ENCODE results near the gene PTBP3. TPM values are rescaled to one million over a fixed set of nuclear protein-coding genes. Genes with fewer than 3 reads are reported as not detected.
A peak's percentile ranks its signal among the peaks of the same experiment; 100 is the strongest.

Gene PTBP3
- polyA plus RNA-seq, 1 of the 3 experiments (the other 2 are of a cell fraction): 6.1 TPM

GRCh38 chr9:112378328-112379176, 45.1 kb upstream of the PTBP3 start:
- no peak for DNase-seq
- Histone ChIP-seq H3K4me2 (peak overlapping the region; percentile 95), H4K20me1 (ENCODE audit: insufficient read depth) (no peaks in the 10 kb centered on the region), H3K79me2 (ENCODE audit: insufficient read depth) (peaks cover 45% of the 10 kb centered on the region), H3K27me3 (ENCODE audit: insufficient read depth) (no peaks in the 10 kb centered on the region), H3K4me3 (ENCODE audit: low read depth in 2 of 2, low read length in 1 of 2) (peak overlapping the region; percentile 73 to 94), H3K27ac (ENCODE audit: low read depth in 2 of 2, low read length in 1 of 2) (peak overlapping the region; percentile 98), H3K9me3 (no peaks in the 10 kb centered on the region), H3K9me2 (no peaks in the 10 kb centered on the region), H3K9ac (peak overlapping the region; percentile 93), H3F3A (replicated peaks; ENCODE audit: insufficient read depth) (peaks cover 8% of the 10 kb centered on the region), H2AFZ (ENCODE audit: low read depth) (peak overlapping the region; percentile 95), H3K36me3 (replicated peaks in 1 of 2; ENCODE audit: control insufficient read depth in 1 of 2, insufficient read depth in 2 of 2, low read length in 1 of 2) (peaks cover 0 to under 1% of the 10 kb centered on the region in 2 experiments), H3K4me1 (ENCODE audit: control insufficient read depth in 1 of 2, insufficient read depth in 2 of 2, low read depth in 1 of 2, low read length in 1 of 2) (peaks cover 3 to 8% of the 10 kb centered on the region in 2 experiments; a peak in 3 of 4 replicates)
- ChIA-PET CTCF (interaction anchor here (0.9 to 1.4 kb wide), 6 partner anchors 9 to 442 kb away, joined by 3 to 5 read pairs (median 5); partner anchors contain the start of gene PTBP3), POLR2A (interaction anchor here (1.3 to 1.4 kb wide), 5 partner anchors 12 to 634 kb away, joined by 3 to 7 read pairs (median 4); partner anchors contain the start of genes INIP, KIAA1958 and ZNF883)
- WGBS (ENCODE audit: low lambda C conversion rate): 22% methylated on average over 26 of the region's 27 CpGs
- TF ChIP-seq NFIC (IDR thresholded peaks at IDR 0.05; ENCODE audit: borderline replicate concordance): no peak
- TF ChIP-seq RAD21 (IDR thresholded peaks at IDR 0.05; ENCODE audit: low read length): no peak
- no peak for TF ChIP-seq YY1 (IDR thresholded peaks at IDR 0.05; ENCODE audit: low read depth)
- TF ChIP-seq MXI1 (IDR thresholded peaks at IDR 0.05; ENCODE audit: low read depth, low read length): no peak
- no peak for TF ChIP-seq FOXM1 (IDR thresholded peaks at IDR 0.05; ENCODE audit: low read depth)
- TF ChIP-seq TEAD4 (IDR thresholded peaks at IDR 0.05; ENCODE audit: borderline replicate concordance, insufficient read depth): no peak
- TF ChIP-seq RXRA (IDR thresholded peaks at IDR 0.05; ENCODE audit: borderline replicate concordance, low read depth): no peak
- no peak for TF ChIP-seq SIN3A (IDR thresholded peaks at IDR 0.05; ENCODE audit: borderline replicate concordance, low read depth, low read length)
- TF ChIP-seq USF1 (IDR thresholded peaks at IDR 0.05; ENCODE audit: borderline replicate concordance, low read depth): no peak
- TF ChIP-seq, protein P1, sequence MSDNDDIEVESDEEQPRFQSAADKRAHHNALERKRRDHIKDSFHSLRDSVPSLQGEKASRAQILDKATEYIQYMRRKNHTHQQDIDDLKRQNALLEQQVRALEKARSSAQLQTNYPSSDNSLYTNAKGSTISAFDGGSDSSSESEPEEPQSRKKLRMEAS (IDR thresholded peaks at IDR 0.05; ENCODE audit: low read depth): no peak
- TF ChIP-seq POLR2AphosphoS5 (IDR thresholded peaks at IDR 0.05; ENCODE audit: low read depth, low read length): no peak
- TF ChIP-seq FOSL2 (IDR thresholded peaks at IDR 0.05; ENCODE audit: borderline replicate concordance, low read depth): no peak
- no peak for TF ChIP-seq SMC3 (IDR thresholded peaks at IDR 0.05; ENCODE audit: low read depth, low read length)
- TF ChIP-seq, protein P2, sequence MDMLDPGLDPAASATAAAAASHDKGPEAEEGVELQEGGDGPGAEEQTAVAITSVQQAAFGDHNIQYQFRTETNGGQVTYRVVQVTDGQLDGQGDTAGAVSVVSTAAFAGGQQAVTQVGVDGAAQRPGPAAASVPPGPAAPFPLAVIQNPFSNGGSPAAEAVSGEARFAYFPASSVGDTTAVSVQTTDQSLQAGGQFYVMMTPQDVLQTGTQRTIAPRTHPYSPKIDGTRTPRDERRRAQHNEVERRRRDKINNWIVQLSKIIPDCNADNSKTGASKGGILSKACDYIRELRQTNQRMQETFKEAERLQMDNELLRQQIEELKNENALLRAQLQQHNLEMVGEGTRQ (IDR thresholded peaks at IDR 0.05; ENCODE audit: borderline replicate concordance, low read depth, low read length): no peak
- TF ChIP-seq, protein P3, sequence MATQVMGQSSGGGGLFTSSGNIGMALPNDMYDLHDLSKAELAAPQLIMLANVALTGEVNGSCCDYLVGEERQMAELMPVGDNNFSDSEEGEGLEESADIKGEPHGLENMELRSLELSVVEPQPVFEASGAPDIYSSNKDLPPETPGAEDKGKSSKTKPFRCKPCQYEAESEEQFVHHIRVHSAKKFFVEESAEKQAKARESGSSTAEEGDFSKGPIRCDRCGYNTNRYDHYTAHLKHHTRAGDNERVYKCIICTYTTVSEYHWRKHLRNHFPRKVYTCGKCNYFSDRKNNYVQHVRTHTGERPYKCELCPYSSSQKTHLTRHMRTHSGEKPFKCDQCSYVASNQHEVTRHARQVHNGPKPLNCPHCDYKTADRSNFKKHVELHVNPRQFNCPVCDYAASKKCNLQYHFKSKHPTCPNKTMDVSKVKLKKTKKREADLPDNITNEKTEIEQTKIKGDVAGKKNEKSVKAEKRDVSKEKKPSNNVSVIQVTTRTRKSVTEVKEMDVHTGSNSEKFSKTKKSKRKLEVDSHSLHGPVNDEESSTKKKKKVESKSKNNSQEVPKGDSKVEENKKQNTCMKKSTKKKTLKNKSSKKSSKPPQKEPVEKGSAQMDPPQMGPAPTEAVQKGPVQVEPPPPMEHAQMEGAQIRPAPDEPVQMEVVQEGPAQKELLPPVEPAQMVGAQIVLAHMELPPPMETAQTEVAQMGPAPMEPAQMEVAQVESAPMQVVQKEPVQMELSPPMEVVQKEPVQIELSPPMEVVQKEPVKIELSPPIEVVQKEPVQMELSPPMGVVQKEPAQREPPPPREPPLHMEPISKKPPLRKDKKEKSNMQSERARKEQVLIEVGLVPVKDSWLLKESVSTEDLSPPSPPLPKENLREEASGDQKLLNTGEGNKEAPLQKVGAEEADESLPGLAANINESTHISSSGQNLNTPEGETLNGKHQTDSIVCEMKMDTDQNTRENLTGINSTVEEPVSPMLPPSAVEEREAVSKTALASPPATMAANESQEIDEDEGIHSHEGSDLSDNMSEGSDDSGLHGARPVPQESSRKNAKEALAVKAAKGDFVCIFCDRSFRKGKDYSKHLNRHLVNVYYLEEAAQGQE (IDR thresholded peaks at IDR 0.05; ENCODE audit: low read depth, low read length): no peak
- no peak for TF ChIP-seq TAF1 (IDR thresholded peaks at IDR 0.05; ENCODE audit: borderline replicate concordance, low read depth, low read length)
- TF ChIP-seq, protein P4, sequence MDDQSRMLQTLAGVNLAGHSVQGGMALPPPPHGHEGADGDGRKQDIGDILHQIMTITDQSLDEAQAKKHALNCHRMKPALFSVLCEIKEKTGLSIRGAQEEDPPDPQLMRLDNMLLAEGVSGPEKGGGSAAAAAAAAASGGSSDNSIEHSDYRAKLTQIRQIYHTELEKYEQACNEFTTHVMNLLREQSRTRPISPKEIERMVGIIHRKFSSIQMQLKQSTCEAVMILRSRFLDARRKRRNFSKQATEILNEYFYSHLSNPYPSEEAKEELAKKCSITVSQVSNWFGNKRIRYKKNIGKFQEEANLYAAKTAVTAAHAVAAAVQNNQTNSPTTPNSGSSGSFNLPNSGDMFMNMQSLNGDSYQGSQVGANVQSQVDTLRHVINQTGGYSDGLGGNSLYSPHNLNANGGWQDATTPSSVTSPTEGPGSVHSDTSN (IDR thresholded peaks at IDR 0.05): no peak
- no peak for TF ChIP-seq CHD2 (IDR thresholded peaks at IDR 0.05; ENCODE audit: low read length, partially characterized antibody)
- no peak for TF ChIP-seq TCF12 (IDR thresholded peaks at IDR 0.05)
- TF ChIP-seq RFX5 (IDR thresholded peaks at IDR 0.05; ENCODE audit: low read length): no peak
